DMS153 (cell line): ENCODE results near the gene DBF4B.

Experiments used
- DNase-seq: peaks from one replicate; lab custom pipeline; 2025; lab: John Stamatoyannopoulos, UW

The DBF4B gene

DNA sequence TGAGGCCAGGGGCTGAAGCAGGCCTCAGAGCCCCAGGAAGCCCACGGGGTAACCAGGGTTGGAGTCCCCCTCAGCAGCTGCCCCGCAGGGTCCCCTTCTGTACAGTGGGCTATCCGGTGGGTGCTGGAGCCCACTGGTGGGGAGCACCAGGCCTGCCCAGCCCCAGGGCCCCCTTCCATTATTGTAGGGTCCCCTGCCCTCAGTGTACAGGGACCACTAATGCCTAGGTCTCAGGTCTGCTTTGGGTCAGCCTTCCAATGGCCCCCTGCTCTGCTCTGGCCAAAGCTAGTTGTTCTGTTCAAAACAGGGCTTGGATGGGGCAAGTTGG lies 51.4 kb downstream of the DBF4B start:
- no peak for DNase-seq

DNA sequence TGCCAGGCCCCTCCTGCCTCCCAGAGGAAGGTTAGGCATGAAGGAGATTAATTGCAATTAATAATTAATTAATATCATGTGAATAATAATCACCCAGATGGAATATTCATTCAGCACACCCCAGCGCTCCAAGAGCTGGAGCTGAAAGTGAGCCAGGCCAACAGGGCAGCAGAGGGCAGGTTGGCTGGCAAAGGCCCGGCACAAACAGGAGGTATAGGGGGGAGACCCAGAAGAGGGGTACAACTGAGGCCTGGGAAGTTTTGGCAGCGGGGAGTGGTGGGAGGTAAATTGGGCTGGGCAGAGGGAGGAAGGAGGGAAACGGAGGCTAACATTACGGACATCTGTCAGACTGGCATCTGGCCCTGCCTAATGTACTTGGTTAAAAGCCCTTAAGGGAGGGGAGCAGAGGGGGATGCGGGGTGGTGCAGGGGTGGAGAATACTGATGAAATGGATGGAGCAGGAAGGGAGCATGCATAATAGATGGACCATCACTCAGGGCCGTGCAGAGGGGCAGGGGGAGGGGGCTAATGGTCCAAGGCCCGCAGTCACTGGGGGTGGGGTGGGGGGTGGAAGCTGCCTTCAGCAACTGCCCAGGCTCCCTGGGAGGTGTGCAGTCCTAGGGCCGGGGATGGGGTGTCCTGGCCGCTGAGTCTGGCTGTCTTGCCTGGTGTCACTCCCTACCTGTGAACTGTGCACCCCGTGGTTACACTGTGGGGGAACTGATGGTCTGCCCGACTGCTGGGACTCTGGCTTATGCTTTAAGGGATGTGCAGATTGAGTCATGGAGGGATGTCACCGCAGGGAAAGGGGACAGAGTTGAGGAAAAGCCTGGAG lies 52.2 kb downstream of the DBF4B start:
- no peak for DNase-seq

DNA sequence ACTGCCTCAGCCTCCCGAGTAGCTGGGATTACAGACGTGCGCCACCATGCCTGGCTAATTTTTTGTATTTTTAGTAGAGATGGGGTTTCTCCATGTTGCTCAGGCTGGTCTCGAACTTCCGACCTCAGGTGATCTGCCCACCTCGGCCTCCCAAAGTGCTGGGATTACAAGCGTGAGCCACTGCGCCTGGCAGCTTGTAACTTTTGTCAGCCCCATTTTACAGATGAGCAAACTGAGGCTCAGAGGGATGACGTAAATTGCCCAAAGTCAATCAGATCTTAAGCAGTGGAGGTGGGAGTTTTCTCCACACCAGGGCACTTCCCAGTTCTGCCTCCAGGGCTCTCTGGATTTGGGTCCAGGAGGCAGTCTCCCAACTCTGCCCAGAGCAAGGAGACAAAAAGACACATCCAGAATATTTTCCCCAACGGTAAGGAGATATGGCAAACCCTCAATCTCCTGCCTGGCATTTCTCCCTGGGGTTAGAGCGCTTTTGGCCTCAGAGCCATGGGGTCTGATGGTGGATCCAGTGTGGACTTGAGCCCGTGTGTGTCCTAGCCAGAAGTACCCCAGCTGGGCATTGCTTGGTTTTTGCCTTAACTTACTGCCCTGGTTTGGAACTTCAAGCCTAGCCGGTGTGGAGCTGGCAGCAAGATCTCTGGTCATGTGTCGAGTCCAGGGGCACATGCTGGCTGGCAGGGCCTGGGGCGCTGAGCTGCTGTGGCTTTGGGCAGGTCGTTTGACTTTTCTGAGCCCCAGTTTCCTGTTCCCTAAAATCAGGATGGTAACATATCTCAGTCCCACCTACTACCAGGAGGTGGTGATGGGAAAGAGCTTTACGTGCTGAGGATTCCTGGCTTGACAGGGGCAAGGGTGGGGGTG lies 53.7 kb downstream of the DBF4B start:
- no peak for DNase-seq

DNA sequence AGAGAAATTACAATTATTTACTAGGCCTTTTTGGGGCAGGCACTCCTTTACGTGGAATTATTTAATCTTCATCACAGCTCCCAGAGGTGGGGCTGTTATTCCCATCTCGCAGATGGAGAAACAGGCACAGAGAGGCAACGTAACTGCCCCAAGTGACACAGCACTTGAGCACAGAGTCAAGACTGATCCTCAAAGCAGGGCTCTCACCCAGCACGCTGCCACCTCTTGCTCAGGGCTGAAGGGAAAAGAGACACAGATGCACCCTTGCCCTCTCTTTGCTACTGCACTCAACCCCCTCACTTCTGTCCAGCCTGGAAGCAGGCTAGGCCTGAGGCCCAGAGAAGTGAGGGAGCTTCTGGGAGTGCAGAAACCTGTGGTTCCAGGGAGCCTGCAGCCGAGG lies 54.7 kb downstream of the DBF4B start:
- DNase-seq, result no peak

DNA sequence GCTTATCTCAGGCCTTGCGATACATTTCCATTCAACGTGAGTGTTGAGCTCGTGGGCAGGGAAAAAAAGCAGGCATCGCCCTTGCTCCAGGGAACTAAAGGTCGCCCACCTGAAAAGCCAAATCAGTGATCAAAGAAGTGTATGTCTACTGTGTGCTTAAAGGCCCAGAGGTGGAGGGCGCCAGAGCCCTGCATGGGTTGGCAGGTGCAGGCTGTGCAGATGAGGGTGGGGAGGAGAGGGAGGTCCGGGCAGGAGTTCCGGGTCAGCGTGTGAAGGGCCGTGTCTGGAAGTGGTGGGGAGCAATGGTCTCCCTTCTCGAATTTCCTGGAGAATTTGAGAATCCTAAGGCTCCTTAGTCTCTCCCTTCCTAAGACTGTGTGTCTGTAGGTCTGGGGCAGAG lies 57.5 kb downstream of the DBF4B start:
- DNase-seq, result no peak

DNA sequence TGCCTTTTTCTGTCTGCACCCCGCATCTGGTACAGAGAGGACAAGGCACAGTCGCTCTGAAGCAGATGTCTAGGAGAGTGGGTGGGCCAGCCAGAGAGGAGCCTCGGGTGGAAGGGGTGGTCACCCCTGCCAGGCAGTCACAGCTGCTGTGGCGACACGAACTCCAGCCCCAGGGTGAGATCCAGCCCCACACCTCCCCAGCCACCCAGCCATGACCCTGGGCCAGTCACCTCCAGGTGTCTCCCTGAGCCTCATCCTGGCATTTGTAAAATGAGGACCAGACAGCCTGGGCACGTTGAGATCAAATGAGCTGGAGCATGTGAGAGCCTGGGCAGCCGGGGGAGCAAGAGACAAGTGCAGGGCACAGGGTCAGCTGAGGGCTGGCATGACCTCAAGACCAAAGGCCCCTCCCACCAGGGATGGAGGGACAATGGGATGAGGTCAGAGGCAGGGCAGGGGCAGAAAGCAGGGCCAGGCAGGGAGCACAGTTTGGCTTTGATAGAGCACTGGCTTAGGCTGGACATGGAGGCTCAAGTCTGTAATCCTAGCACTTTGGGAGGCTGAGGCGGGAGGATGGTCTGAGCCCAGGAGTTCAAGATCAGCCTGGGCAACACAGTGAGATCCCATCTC lies 58.1 kb downstream of the DBF4B start:
- DNase-seq, result no peak

DNA sequence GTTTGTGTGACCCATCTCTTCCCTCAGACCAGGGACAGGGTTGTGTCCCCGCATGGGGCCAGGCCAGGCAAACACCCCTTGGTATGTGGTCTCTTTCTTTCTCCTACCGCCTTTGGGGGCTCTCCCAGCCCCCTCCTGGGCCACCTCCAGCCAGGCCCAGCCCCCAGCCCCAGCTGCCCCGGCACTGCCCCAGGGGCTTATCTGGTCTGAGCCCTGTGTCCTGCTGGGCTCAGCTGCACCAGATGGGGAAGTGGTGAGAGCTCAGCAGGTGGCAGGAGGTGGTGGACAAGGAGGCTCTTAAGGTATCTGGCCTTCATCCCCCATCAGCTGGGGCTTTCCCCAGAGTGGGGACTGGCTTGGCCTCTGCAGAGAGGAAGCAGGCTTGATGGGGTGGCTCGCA lies 59.0 kb downstream of the DBF4B start:
- DNase-seq, result no peak

DNA sequence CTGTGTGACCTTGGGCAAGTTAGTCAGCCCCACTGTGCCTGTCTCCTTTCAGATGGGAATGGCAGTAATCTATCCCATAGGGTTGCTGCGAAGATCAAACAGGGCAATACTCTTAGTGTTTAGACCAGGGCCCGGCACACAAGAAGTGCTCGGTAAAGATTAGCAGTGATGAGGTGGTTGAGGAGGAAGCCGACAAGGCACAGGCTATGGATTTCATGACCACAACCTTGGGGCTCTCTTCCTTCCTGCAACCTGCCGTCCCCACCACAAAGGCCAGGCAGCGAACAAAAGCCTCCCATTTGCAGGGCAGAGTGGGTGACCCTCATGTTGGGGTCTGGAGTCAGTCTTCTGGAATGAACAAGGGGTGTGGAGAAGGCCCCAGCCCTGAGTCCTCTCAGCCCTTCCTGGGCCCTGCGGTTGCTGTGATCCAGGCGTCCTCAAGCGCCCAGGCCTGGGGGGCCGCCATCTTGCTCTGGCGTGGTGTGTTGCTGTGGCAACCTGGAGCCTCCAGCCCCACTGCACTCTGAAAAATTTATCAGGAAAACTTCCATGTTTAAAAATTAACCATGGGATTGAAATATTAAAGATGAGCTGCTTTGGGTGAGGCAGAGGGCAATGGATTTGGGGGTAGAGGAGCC lies 60.2 kb downstream of the DBF4B start:
- no peak for DNase-seq

DNA sequence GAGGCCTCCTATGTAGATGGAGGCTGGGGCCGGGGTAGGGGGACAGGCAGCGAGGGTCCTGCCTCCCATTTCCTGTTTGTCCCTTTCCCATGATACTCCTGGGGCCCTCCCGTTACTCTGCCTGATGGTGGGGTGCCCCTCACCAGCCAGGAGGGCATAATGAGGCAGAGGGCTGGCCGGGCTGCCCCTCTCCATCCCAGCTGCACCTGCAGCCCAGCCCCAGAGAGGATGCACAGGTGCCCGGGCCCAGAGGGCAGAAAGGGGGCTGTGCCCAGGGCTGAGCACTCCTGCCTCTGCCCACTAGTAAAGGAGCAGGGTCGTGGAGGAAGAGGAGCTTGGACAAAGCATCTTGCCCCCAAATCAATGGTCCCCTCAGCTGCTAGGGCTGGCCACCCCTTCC lies 60.8 kb downstream of the DBF4B start:
- no peak for DNase-seq

DNA sequence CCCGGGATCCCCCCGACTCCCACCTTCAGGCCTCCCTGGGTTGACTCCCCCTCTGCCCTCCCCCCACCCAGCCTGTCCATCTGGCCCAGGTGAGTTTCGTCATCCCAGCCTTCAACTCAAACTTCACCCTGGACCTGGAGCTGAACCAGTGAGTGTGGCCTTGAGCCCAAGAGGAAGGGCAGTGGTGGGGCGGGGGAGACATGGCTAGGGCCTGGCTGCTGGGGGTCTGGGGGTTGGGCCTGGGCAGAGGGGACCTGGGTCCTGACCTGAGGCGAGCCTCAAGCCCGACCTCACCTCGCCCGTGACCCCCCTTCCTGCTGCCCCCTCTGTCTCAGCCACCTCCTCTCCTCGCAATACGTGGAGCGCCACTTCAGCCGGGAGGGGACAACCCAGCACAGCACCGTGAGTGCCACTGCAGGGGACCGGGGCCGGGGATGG lies 61.2 kb downstream of the DBF4B start:
- no peak for DNase-seq

DNA sequence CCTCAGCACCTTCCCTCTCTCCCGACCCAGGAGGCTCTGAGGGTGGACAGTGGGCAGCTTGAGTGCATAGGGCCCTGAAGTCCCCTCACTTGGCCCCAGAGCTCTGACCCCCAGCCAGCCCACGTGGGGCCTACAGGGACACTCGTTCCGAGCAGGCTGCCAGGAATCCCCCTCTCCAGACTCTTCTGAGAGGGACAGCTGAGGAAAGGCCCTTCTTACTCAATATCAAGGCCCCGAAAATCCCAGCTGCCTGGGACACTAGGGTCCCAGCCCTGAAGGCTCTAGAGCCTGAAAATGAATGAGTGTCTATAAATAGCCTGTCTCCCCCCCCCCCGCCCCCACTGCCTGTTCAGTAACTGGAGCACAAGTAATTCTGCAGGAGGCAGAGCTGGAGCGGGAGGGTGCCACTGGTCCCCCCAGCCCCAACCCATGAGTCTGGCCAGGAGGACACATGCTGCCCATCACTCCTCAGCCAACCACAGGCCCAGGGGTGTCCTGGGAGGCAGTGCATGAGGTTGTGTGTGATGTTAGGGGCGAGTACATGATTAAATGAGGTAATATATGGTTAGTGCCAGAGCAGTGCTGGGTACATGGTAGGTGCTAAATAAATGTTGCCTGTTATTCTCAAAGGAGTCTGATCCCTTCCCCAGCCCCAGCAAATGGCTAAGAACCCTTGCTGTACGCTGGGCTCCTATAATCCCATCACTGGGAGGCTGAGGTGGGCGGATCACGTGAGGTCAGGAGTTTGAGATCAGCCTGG lies 61.9 kb downstream of the DBF4B start:
- DNase-seq, result no peak

DNA sequence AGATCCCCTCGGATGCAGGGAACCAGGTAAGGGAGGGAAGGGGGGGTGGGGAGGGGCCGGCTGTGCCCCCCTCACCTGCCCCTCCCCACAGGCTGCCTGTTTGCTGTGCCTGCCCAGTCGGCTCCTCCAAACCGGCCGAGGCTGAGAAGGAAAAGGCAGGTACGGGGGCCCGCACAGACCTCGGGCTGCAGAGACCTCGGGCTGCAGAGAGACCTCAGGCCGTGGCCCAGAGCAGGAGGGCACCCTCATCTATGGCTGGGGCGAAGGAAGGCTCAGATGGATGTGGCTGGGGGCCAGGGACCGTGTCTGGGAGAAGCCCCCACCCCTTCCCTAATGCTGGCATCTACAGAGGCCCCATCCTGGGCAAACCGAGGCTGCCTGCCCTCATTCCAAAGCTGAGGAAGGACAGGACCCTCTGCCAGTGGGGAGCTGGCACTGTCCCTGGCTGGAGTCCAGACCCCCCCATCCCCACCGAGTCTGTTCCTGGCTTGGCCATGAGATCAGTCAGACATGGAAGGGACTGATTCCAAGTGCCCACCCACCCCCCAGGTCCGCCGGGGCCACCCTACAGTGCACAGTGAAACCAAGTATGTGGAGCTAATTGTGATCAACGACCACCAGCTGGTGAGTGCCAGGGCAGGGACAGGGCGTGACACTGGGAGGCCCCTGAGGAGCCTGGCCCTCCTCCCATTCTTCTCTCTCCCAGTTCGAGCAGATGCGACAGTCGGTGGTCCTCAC lies 64.0 kb downstream of the DBF4B start:
- DNase-seq, result no peak

DNA sequence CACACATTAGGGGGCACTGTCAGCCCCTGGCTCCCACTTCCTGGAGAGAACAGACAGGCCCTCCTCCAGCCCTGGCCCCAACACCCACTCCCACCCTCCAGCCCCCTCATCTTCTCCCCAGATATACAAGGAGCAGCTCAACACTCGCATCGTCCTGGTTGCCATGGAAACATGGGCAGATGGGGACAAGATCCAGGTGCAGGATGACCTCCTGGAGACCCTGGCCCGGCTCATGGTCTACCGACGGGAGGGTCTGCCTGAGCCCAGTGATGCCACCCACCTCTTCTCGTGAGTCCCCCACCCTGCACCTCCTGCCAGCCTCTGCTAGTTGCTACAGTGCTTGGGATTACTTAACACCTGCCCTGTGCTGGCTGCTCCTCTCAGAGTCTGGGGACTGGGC lies 64.7 kb downstream of the DBF4B start:
- DNase-seq, result no peak

DNA sequence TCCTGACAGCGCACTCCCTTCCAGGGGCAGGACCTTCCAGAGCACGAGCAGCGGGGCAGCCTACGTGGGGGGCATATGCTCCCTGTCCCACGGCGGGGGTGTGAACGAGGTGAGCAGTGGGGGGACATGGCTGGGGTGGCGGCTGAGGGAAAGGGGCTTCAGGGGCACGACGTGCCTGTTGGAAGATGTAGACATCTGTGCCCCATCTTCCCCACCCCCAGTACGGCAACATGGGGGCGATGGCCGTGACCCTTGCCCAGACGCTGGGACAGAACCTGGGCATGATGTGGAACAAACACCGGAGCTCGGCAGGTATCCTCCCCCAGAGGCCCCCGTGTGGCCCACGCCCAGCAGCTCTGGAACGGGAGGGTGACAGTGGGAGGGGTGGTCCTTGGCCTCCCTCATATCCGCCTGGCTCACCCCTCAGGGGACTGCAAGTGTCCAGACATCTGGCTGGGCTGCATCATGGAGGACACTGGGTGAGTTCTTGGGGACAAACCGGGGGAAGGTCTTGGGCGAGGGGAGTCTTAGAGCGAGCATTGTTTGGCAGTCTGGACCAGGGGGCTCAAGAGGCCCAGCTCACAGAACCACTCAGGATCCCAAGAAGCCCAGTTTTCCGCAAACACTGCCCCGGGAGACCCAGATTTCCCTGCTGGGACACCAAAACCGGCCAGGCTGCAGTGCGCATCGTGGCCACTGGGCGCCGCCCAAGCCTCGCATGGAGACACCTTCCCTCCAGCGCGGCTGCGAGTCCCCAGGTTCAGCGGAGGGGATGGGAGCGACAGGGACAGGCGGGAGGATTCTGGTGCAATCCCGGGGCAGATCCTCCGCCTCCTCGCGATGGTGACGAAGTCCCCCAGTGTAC lies 66.0 kb downstream of the DBF4B start:
- DNase-seq, result peak; percentile 50

DNA sequence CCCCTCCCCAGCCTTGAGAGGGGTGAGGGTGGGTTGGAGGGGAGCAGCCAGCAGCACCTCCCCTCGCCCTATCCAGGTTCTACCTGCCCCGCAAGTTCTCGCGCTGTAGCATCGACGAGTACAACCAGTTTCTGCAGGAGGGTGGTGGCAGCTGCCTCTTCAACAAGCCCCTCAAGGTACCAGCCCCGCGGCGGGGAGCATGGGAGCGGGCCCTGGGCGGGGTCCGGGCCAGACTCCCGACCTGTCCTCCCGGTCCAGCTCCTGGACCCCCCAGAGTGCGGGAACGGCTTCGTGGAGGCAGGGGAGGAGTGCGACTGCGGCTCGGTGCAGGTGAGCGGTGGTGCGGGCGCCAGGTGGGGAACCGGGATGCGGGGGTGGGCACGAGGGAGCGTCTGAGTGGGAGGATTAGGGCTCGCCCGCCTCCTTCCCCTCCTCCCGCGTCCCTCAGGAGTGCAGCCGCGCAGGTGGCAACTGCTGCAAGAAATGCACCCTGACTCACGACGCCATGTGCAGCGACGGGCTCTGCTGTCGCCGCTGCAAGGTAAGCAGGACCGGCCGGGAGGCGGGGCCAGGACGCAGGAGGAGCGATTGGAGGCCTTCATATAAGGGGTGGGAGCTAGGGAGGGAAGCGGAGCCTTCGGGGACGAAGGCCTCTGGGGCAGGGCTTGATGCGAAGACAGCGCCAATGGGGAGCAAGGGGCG lies 66.8 kb downstream of the DBF4B start:
- DNase-seq, result peak; percentile 95

DNA sequence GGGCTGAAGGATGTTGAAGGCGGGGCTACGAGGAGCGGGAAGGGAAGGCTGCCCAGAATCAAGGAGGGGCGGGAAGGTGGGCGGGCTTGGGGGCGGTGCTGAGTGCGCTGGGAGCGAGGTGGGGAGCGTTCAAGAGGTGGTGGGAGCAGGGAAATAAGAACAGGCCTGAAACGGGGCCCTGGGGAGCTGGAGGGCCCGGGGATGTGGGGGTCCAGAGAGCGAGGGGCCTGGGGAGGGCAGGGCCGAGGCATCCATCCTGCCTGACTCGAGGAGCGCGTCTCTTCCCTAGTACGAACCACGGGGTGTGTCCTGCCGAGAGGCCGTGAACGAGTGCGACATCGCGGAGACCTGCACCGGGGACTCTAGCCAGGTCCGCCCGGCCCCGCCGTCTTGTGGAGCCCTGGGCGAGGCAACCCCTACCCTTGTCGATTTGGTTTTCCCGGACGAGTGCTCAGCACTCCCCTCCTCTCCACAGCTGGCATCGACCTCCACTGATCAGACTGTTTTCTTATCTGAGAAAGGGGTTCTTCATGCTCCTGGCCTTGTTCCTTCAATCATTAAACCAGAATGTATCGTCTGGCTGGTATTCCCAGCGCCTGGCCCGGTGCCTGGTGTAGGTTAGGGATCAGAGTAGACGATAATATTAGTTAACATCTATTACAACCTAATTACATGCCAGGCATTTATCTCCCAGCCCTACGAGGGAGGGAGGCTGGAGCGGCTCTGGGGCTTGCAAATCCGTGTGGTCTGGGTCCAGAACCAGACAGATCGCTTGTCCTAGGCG lies 67.6 kb downstream of the DBF4B start:
- DNase-seq, result no peak

DNA sequence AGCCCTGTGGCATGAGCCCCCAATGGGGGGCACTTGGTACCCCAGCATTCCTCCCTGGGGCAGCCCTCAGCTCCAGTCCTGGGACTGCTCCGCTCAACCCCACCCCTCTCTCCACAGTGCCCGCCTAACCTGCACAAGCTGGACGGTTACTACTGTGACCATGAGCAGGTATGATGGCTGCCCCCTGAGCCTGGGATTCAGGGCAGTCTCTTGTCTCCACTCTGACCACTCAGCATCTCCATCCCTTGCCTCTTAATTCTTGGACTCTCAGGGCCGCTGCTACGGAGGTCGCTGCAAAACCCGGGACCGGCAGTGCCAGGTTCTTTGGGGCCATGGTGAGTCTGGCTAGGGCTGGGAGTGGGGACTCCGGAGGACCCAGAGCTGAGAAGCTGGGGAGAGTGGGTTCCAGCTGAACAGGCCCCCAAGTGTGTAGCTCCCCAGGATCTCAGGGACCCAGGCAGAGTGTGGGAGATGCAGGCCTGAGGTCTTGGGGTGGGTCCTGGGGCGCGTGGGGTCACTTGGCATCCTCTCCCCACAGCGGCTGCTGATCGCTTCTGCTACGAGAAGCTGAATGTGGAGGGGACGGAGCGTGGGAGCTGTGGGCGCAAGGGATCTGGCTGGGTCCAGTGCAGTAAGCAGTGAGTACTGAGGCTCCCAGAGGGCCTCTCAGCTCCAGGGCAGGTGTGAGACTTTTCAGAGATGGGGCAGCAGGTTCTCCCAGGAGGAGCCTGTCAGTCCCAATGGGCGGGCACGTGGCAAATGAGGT lies 68.3 kb downstream of the DBF4B start:
- DNase-seq, result no peak
